GM21360 (cell line): ENCODE results near the gene DNAJB2.
A peak's percentile ranks its signal among the peaks of the same experiment; 100 is the strongest.
"Not testable (repeated sequence)": the region's sequence is repeated elsewhere in the genome, so short reads cannot be mapped to it uniquely, and the experiment has no call there.

ENCODE experiments used
- ATAC-seq: cut with Tn5 transposase; IDR thresholded peaks from one replicate; pipeline ENCODE4 v1.9.1; 2021; ENCODE audit warnings: mild to moderate bottlenecking, moderate library complexity; ENCODE audit not compliant: unreplicated experiment

The DNAJB2 gene

DNA sequence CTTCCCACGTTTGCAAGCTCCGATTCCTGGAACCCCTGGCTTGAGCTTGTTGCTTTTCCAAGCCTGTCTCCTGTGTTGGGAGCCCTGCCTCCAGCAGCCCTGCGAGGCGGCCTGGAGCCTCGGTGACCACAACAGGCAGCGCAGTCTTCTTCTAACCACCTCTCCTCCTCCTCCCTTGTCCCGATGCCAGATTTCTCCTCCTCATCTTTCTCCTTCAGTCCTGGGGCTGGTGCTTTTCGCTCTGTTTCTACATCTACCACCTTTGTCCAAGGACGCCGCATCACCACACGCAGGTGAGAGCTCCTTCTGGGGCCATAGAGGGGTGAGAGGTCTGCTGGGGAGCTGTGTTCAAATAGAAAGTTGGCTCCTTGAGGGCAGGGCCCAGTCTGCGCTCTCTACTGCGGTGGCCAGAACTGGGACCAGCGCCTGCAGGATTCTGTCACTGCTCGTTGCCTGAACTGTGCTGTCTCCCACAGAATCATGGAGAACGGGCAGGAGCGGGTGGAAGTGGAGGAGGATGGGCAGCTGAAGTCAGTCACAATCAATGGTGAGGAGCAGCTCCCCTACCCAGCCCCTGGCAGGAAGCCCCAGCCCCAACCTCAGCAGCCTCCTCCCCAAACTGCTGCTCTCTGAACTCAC, 3.9 kb downstream of the DNAJB2 start:
- ATAC-seq: no peak

GRCh38 chr2:219284501-219285372, 5.6 kb downstream of the DNAJB2 start:
- ATAC-seq: no peak

DNA sequence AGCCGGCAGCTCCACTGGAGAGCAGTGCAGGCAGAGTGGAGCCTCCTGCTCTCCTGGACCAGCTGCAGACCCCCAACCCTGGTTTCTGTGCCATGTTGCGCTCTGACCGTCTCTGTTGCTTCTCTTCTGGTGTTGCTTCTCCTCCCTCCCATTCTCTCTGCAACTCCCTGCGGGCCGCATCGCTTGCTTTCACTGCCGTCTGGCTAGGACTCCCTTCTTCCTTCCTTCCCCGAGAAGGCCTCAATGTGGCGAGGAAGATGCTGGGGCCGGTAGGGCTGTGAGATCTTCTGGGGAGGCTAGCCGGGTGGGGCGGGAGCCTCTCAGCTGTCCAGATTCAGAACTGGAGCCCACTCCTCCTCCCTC, 6.2 kb downstream of the DNAJB2 start:
- ATAC-seq: no peak

- ATAC-seq: no peak
Observed at GRCh38 chr2:219285894-219286425, 6.8 kb downstream of the DNAJB2 start.

DNA sequence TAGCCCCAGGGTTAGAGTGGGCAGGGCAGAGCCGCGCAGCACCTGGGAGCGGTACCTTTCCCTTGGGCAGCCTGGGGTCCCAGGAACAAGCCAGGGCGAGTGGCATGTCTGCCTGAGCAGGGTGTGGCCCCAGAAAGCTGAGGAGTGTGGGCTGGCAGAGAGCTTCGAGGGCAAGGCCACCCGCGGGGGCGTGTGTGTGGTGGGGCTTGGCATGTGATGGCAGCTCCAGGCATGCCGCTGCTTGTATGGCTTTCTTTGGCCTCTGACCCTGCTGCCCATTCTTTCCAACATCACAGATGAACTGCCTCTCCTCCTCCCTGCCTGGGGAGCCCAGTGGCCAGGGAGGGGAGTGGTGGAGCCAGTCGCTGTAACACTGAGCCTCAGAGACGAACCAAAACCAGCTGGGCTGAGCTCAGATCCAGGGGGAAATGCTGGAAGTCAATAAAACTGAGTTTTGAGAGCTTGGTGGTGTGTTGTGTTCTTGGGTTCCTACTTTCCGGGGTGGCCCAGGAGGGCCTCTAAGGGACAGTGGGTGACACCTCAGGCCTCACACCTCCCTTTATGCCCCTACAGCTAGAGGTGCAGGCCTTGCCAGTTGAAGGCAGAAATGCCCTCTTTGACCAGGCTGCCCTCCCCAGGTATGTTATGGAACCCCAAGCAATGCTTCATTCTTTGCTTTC, 7.4 kb downstream of the DNAJB2 start:
- ATAC-seq: no peak

DNA sequence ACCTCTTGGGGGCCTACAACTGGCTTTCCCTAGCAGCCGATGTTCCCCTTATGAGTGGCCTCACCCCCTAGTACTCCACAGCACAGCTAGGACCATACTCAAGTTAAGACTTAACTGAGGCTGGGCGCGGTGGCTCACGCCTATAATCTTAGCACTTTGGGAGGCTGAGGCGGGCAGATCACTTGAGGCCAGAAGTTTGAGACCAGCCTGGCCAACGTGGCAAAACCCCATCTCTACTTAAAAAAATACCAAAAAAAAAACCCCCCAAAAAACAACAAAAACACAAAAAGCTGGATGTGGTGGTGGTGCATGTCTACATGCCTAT, 7.9 kb downstream of the DNAJB2 start:
- ATAC-seq: not testable (repeated sequence)

- ATAC-seq: no peak
Observed at GRCh38 chr2:219287580-219288265, 8.6 kb downstream of the DNAJB2 start.

GRCh38 chr2:219289195-219289536, 10.0 kb downstream of the DNAJB2 start:
- no peak for ATAC-seq

DNA sequence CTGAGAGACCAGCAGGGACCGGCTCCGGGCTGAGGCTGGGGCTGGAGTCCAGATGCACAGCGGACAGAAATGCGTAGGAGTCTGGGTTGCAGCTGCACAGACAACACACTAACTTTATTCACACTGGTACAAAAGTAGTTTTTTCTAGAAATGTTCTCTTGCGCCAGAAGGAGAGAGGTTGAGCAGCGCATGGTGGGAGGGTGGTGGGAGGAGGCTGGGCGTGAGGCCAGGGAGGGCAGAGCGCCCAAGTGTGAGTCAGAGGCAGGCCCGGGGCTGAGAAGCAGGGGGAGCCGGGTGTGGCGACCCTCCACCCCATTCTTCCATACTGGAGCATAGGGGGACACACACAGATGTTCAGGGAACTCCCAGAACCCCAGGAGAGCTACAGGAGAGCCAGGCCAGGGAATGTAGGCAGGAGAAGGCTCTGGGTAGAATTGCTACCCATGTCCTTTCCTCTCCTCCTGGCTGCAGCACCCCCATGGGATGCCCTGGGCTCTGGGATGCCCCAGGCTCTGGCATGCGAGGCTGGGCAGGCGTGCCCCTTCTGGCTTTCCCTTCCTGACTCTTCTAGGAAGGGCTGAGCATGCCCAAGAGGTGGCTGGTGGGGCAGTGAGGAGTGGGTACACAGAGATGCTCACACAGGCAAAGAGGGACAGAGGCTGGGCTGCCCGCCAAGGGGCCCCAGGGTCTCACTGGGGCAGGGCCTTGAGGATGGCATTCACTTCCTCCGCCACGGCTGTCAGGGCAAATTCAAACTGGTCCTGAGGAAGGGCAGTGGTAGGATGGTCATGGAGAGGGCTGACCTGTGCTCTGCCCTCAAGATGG, 10.6 kb downstream of the DNAJB2 start:
- no peak for ATAC-seq

DNA sequence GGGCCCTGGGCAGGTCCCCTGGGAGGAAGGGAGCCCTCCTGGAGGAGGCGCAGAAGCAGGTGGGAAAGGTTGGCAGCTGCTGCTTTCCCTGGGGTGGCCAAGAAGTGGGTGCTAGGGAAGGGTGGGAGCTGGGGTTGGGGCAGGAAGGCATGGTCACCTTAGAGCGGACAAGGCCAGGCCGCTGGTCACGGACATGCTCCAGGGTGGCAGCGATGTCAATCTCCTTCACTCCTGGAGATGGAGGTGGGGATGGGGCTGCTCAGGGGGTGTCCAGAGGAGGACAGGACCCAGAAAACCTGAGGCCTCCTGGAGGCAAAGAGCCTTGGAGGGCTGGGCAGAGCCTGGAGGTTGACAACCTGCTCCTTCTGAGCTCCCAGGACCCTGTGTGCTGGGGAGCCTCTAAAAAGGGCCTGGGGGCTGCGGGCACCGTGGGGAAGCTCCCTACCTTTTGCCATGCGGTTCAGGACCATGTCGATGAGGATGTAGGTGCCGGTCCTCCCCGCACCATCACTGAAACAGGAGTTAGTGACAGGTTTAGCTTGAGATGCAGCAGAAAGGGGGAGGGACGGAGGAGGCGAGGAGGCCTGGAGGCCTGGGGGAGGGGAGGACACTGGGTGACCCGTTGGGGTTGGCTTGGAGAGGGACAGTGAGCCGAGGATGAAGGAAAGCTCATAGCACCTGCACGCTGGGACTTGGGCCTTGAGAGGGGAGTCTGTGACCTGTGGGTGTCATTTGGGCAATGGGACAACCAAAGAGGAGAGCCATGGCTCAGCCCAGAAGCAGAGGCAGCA, 11.4 kb downstream of the DNAJB2 start:
- ATAC-seq: no peak

DNA sequence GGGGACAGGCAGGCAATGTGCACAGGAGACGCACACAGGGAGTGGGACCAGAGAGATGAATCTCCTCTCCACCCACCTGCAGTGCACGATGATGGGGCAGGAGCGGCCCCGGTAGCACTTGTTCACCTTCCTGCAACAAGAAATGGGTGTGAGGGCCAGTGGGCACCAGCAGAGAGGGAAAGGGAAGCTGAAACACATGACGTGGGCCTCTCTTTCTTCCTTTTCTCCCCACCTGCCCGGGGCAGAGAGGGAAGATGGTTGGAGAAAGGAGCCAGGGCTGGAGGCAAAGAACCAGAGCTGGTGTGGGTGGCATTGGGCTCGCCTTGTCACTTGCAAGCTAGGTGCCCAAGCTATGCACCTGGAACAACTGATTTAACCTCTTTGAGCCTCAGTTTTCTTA, 12.2 kb downstream of the DNAJB2 start:
- no peak for ATAC-seq

GRCh38 chr2:219291910-219292490, 12.8 kb downstream of the DNAJB2 start:
- ATAC-seq: no peak

GRCh38 chr2:219292616-219293015, 13.4 kb downstream of the DNAJB2 start:
- no peak for ATAC-seq

DNA sequence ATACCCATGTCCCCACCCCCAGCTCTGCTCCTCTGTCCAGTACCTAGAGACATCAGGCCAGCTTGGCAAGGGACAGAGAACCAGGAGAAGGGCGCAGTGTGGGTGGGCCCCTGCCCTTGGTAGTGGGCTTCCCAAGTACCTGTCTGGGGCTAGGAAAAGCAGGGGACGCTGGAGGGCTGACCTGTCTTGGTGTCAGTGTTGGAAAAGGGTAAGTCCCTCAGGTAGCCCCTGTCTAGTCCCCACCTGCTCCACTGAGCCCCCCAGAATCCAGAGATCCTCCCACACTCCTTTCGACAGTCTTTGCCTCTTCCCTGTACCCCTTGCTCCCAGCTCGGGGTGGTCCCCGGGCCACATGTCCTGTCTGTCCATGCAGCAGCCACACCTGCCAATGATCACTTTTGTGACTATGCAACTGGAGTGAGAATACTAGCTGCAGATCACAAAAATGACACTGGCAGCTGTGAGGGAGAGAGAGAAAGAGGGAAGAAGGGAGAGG, 14.6 kb downstream of the DNAJB2 start:
- no peak for ATAC-seq

DNA sequence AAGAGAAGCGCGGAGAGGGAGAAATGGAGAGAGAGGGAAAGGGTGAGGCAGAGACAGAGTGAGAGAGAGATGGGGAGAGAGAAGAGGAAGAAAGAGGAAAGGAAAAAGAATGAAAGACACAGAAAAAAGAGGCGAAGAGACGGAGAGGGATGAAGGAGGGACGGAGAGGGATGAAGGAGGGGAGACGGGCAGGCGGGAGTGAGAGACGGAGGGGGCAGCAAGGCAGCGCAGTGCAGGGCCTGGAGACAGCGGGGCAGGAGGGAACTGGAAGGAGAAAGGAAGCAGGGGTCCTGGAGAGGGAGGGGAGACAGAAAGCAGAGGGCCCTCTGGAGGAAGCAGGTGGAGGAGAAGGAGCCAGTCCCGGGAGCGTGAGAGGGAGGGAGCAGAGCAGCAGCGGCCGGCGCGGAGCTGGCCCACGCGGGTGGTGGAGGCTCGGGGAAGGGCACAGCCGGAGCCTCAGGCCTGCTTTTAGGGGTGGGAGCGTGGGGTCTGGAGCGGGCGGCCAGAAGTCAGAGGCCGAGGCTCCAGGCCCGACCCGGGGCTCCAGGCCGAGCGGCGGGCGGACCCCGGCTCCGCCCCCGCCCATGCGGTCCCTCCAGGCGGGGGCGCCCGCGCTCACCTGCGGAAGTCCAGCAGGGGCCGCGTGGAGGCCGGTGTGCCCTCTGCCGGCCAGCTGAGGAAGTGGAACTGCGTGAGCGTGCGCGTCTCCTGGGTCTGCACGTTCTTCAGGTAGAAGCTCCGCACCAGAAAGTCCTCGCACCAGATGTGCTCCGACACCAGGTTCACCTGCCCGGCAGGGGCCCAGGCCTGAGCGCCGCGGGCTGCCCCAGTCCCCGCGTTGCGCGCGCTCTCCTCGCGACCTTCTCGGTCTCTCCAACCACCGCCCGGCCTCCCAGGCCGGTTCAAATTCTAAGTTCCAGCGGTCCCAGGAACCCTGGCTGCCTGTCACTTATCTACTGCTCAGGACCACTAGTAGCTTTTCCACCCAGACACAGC, 15.5 kb downstream of the DNAJB2 start:
- peak; percentile 85 for ATAC-seq

DNA sequence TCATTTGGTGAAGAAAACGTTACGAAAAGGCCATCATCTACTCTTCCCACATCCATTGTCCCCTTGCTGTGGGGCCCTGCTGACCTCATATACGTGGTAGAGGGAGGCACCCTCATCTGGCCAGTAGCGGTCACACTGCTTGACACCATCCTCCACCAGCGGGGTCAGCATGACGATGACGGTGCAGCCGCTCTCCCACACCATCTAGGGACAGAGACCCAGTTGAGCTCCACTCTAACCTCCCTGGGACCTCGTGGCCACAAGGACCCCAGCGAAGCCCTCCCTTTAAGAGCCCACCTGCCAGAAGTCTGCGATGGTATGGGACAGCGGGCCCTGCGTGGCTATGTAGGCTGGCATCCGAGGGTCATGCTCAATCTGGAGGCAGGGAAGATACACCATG, 17.0 kb downstream of the DNAJB2 start:
- ATAC-seq: no peak

DNA sequence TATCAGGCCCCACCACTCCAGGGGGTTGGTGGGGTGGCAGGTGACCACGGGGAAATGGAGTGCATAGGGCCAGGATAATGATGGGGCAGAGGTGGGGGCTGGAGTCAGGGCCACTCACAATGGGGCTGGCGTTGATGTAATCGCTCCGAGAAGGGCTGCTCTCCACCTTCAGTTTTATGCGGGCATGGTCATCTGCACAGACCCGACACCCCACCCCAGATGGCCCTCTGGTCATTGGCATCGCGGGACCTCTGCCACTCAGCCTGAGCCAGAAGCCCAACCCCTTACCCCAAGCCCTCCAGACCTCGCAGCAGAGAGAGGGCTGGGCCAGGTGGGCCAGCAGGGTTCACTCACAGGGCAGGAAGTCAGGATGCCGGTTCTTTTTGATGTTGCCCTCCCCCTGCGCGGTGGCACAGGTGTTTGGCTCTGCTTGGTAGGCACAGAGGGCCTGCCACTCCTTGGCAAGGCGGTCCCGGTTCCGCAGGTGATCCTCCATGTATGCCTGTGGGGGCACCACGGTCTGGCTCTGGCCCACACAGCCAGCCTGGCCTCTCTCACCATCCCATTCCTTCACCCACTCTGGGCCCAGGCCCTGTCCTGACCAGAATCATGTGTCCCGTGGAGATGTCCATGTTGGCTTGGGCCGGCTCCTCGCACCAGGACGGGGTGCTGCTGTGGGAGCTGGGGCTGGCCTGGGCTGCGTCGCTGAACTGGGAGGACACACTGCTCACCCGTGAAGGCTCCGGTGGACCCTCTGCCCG, 17.6 kb downstream of the DNAJB2 start:
- no peak for ATAC-seq
